Right cardiac atrium (tissue), 5 donors: ENCODE results near the gene TPCN2. TPM values are rescaled to one million over a fixed set of nuclear protein-coding genes. Genes with fewer than 3 reads are reported as not detected.
"Not testable (repeated sequence)": the region's sequence is repeated elsewhere in the genome, so short reads cannot be mapped to it uniquely, and the experiment has no call there.

Source experiments
- ATAC-seq, 2 donors: fragments of 200-7000 bp; cut with Tn5 transposase; one replicate each; pipeline versions ENCODE4 v1.8.0 to v1.9.1; 2020; ENCODE audit warnings: moderate library complexity in 2 of 2, mild to moderate bottlenecking in 1 of 2
- DNase-seq, 3 donors: peaks; one replicate each; pipeline ENCODE4 v3.0.0-alpha.2; 2020
- H3K27ac ChIP-seq: one replicate; pipeline ENCODE4 v1.5.1; 2013; ENCODE audit warnings: mild to moderate bottlenecking, low read length, control low read depth, moderate library complexity
- H3K27me3 ChIP-seq: one replicate; pipeline ENCODE4 v1.6.1; 2013; ENCODE audit not compliant: control insufficient read depth, insufficient read depth
- H3K4me1 ChIP-seq: one replicate; pipeline ENCODE4 v1.6.1; 2013; ENCODE audit warnings: low read length; ENCODE audit not compliant: control insufficient read depth, insufficient read depth
- H3K4me3 ChIP-seq: one replicate; pipeline ENCODE4 v1.5.1; 2013; ENCODE audit warnings: low read length, control low read depth
- H3K9me3 ChIP-seq: one replicate; pipeline ENCODE4 v1.6.1; 2013; ENCODE audit warnings: low read length; ENCODE audit not compliant: control insufficient read depth
- WGBS: extraction: QIAGEN DNeasy Blood & Tissue Kit; methylation state at CpG from one replicate; pipeline ENCODE4 v1.1.7; 2013; 5-methylcytosine and 5-hydroxymethylcytosine counted together
- intact Hi-C, 4 donors: fragments of 100-400 bp; cut with DNase I; formaldehyde crosslinking; loops; one replicate each; pipeline versions ENCODE4 v1.11.0 to v1.14.0; 2022 to 2023
- polyA plus RNA-seq: library from polyadenylated mRNA; stranded (reverse); fragments of 200-250 nt; gene quantifications from one replicate; pipeline ENCODE4 v1.2.3, GENCODE V29; 2013
- total RNA-seq, 4 donors: library from RNA; stranded (reverse); fragmentation: NEBNext Ultra II Directional; extraction: Animal tissue kit (Norgen Biotek cat#: 25700); gene quantifications; one replicate each; pipeline ENCODE4 v1.2.1, GENCODE V29; 2021
- donor health status: healthy with polysubstance abuse.
- donor health status: DM: no; HTN: yes; CAD: no.
- donor health status: DM: no; HTN: no; CAD: no.
- donor health status: DM: no; HTN: yes; CAD: no; lungs with severe emphysema.
- donor health status: DM: yes; HTN: yes; CAD: no.

The TPCN2 gene
- total and polyA plus RNA-seq, 5 donors = 7.0 to 11.1 (median 8.3) TPM

GRCh38 chr11:69066122-69067112 lies 17.7 kb downstream of the TPCN2 start:
- Histone ChIP-seq H3K4me1 (no peaks in the 10 kb centered on the region), H3K27me3 (no peaks in the 10 kb centered on the region), H3K27ac (no peak overlapping the region), H3K9me3 (no peaks in the 10 kb centered on the region), H3K4me3 (no peak overlapping the region)
- intact Hi-C loops = no loop called here
- ATAC-seq = peak; percentile 22 to 24
- peak in 2 of 3 donors; percentile 55 to 64 for DNase-seq
- WGBS = 81% methylated on average over 30 of the region's 30 CpGs

GRCh38 chr11:69067200-69067599 lies 18.5 kb downstream of the TPCN2 start:
- Histone ChIP-seq H3K9me3 (no peaks in the 10 kb centered on the region), H3K27ac (no peak overlapping the region), H3K4me1 (no peaks in the 10 kb centered on the region), H3K4me3 (no peak overlapping the region), H3K27me3 (no peaks in the 10 kb centered on the region)
- ATAC-seq (no peak), DNase-seq (peak in 2 of 3 donors; percentile 35 to 54)
- intact Hi-C loops = no loop called here
- WGBS = 94% methylated on average over 13 of the region's 13 CpGs

DNA sequence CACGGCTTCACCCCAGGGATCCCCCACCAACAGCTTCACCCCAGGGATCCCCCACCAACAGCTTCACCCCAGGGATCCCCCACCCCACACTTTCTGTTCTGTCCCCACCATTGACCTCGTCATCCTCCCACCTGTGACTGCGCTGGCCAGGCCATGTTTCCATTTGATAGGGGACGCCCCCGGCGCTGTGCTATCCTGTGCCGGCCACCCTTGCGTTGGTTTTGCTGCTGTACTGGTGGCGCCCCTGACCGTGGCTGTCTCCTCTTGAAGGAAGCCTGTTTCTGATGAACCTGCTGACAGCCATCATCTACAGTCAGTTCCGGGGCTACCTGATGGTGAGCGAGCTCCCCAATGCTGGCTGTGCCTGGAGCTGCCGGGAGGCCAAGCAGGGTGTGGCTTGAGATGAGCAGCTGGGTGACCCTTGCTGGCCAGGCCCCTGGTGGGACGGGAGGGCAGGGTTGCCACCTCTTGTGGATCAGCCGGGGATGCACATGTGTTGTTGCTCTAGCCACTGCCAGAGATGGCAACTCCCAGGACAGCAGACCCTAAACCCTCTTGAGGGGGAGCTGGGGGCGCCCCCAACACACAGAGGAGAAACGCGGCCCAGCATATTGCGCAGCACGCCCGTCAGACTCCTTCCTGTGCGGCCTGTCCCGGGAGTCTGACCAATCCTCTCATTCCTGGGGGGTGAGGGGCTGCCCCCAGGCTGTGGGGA lies 22.5 kb downstream of the TPCN2 start:
- no peaks in the 10 kb centered on the region for H3K9me3 ChIP-seq
- DNase-seq (peak in 2 of 3 donors; percentile 29 to 43), ATAC-seq (no peak)
- intact Hi-C loops = no loop called here
- no peak overlapping the region for H3K27ac ChIP-seq
- no peaks in the 10 kb centered on the region for H3K27me3 ChIP-seq
- H3K4me3 ChIP-seq = no peak overlapping the region
- no peaks in the 10 kb centered on the region for H3K4me1 ChIP-seq
- 87% methylated on average over 23 of the region's 23 CpGs for WGBS

GRCh38 chr11:69071956-69072355 lies 23.2 kb downstream of the TPCN2 start:
- Histone ChIP-seq H3K4me1 (no peaks in the 10 kb centered on the region), H3K27me3 (no peaks in the 10 kb centered on the region), H3K4me3 (no peak overlapping the region), H3K27ac (no peak overlapping the region), H3K9me3 (no peaks in the 10 kb centered on the region)
- 93% methylated on average over 13 of the region's 13 CpGs for WGBS
- ATAC-seq = no peak
- DNase-seq = peak in 1 of 3 donors; percentile 52
- intact Hi-C loops = no loop called here

DNA sequence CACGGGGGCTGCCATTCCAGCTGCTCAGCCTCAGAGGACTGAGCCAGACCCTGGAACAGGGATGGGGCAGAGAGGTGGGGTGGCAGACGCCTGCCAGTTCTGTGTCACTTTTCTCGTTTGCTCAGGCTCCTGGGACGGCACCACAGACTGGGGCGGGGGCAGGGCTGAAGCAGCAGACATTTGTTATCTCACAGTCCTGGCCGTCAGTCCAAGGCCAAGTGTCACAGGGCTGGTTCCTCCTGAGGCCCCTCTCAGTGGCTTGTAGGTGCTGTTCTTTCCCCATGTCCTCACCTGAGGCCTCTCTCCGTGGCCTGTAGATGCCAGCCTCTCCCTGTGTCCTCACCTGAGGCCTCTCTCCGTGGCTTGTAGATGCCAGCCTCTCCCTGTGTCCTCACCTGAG lies 24.7 kb downstream of the TPCN2 start:
- H3K9me3 ChIP-seq = no peaks in the 10 kb centered on the region
- no peaks in the 10 kb centered on the region for H3K27me3 ChIP-seq
- no peaks in the 10 kb centered on the region for H3K4me1 ChIP-seq
- intact Hi-C loops = no loop called here
- WGBS = 74% methylated on average over 8 of the region's 8 CpGs
- no peak overlapping the region for H3K4me3 ChIP-seq
- ATAC-seq (no peak), DNase-seq (peak in 1 of 3 donors; percentile 41)
- no peak overlapping the region for H3K27ac ChIP-seq

DNA sequence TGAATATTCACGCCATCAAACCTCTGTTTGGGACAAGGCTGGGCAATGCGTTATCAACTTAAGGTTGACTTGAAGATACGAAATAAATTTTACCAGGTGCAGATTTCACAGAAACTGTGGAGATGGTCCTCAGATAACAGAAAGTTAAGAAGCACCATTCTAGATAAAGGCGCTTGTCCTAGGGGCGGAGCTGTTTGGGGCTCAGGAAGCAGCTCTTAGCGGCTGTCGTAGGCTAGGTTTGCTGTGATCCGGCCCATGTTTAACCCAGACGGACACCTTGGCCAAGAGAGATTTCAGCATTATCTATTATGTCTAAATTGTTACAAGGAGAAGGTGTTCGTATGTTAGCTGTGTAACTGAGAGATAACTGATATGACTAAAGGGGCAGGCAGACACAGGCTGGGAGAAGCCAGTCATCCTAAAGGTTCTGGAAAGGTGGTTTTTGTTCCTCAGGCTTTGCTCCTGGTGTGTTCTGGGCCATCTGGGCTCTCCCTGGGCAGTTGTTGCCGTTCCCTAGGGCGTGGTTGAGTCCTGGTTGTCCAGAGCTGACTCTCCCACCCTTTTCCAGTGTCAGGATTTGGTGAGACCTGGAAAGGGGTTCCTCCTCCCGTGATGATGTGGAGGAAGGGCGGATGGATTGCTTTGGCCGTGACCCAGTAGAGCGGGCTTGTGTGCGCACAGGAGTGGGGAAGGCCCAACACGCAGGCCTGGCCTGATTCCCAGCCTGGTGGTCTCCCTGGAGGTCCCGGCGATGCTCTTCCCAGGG lies 25.8 kb downstream of the TPCN2 start:
- Histone ChIP-seq H3K4me1 (no peaks in the 10 kb centered on the region), H3K9me3 (no peaks in the 10 kb centered on the region), H3K27ac (peak overlapping the region; percentile 59), H3K4me3 (no peak overlapping the region), H3K27me3 (no peaks in the 10 kb centered on the region)
- intact Hi-C loops = no loop called here
- WGBS = 81% methylated on average over 20 of the region's 20 CpGs
- ATAC-seq (peak in 1 of 2 donors; percentile 44), DNase-seq (peak in 1 of 3 donors; percentile 66)

- Histone ChIP-seq H3K27me3 (no peaks in the 10 kb centered on the region), H3K4me1 (no peaks in the 10 kb centered on the region), H3K4me3 (no peak overlapping the region), H3K27ac (peak overlapping the region; percentile 59), H3K9me3 (no peaks in the 10 kb centered on the region)
- 56% methylated on average over 18 of the region's 18 CpGs for WGBS
- intact Hi-C loops = no loop called here
- DNase-seq = peak; percentile 92 to 95 (median 92)
- ATAC-seq = peak; percentile 82 to 91
These were observed 26.8 kb downstream of the TPCN2 start for GRCh38 chr11:69075421-69076128.

DNA sequence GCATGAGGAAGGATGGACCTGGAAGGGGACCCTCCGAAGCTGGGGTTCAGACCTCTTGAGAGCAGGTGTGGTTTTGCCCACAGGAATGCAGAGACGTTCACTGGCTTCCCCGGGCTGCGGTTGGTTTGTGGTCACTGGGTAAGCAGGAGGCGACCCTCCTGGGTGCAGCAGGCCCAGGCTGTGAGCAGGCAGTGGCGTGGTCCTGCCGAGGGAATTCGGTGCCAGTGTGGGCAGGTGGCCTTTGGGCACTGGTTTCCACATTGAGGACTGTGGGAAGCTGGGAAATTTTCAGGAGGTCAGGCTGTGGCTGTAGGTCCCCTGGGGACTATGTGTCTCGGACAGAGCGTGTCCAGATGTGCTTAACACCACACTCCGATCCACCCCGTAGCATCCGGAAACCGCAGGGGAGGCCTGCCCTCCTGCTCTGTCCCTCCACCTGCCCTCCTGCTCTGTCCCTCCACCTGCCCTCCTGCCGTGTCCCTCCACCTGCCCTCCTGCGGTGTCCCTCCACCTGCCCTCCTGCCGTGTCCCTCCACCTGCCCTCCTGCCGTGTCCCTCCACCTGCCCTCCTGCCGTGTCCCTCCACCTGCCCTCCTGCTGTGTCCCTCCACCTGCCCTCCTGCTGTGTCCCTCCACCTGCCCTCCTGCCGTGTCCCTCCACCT lies 27.5 kb downstream of the TPCN2 start:
- peak overlapping the region; percentile 32 for H3K27ac ChIP-seq
- ATAC-seq (no peak), DNase-seq (peak in 1 of 3 donors; percentile 28)
- whole genome bisulfite sequencing = 77% methylated on average over 20 of the region's 20 CpGs
- no peaks in the 10 kb centered on the region for H3K27me3 ChIP-seq
- H3K4me1 ChIP-seq = no peaks in the 10 kb centered on the region
- H3K9me3 ChIP-seq = no peaks in the 10 kb centered on the region
- intact Hi-C loops = no loop called here
- H3K4me3 ChIP-seq = no peak overlapping the region

DNA sequence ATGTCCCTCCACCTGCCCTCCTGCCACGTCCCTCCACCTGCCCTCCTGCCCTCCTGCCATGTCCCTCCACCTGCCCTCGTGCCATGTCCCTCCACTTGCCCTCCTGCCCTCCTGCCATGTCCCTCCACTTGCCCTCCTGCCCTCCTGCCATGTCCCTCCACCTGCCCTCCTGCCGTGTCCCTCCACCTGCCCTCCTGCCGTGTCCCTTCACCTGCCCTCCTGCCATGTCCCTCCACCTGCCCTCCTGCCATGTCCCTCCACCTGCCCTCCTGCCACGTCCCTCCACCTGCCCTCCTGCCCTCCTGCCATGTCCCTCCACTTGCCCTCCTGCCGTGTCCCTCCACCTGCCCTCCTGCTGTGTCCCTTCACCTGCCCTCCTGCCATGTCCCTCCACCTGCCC lies 28.2 kb downstream of the TPCN2 start:
- H3K27ac ChIP-seq, ATAC-seq, intact Hi-C loops: not testable (repeated sequence)

DNA sequence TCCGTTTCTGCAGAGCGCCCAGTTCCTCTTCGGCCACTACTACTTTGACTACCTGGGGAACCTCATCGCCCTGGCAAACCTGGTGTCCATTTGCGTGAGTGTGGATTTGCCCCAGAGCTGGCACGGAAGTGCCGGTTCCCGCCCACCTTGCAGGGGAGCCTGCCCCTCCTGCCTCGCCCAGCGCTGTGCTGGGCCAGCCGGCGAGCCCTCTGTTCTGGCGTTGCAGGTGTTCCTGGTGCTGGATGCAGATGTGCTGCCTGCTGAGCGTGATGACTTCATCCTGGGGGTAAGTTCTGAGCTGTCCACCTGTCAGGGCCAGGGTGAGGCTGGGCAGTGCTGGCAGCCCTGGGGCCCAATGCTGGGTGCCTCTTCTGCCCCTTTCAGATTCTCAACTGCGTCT lies 29.8 kb downstream of the TPCN2 start:
- intact Hi-C loops = no loop called here
- H3K4me3 ChIP-seq = no peak overlapping the region
- no peak overlapping the region for H3K27ac ChIP-seq
- no peaks in the 10 kb centered on the region for H3K27me3 ChIP-seq
- no peaks in the 10 kb centered on the region for H3K4me1 ChIP-seq
- ATAC-seq = no peak
- no peaks in the 10 kb centered on the region for H3K9me3 ChIP-seq
- DNase-seq = peak in 1 of 3 donors; percentile 30
- WGBS = 94% methylated on average over 15 of the region's 15 CpGs

More for the DNA sequence above, 28.2 kb downstream of the TPCN2 start:
- not testable (repeated sequence) for H3K27me3 ChIP-seq, DNase-seq, H3K9me3 ChIP-seq, H3K4me1 ChIP-seq, H3K4me3 ChIP-seq
- WGBS = 68% methylated on average over 6 of the region's 6 CpGs
